Measurements from ENCODE around the gene COL8A1. TPM values are rescaled to one million over a fixed set of nuclear protein-coding genes. Genes with fewer than 3 reads are reported as not detected.
"Not testable (repeated sequence)": the region's sequence is repeated elsewhere in the genome, so short reads cannot be mapped to it uniquely, and the experiment has no call there.

Gene COL8A1
- polyA plus RNA-seq, 1 donor: 6.6 TPM

DNA sequence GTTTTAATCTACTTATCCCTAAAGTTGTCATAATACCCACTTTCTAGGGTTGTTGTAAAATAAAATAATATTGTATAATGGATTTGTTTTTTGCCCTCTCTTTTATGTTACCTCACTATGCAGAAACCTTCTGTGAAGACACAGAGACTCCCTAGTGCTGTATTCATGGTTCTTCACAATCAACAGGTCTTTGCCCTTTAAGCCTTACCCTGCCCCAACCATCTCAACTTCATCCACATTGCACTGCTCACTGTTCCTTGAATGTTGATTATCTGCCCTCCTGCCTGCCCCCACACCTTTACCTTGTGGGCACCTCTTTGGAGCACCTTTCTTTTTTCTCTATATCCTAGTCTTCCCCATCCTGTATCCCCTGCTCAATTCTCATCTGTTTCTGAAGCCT lies 200.4 kb downstream of the COL8A1 start:
- Histone ChIP-seq H3K27me3 (ENCODE audit: control insufficient read depth, insufficient read depth, low read length) (no peaks in the 10 kb centered on the region), H3K36me3 (ENCODE audit: control insufficient read depth, insufficient read depth, low read length) (no peaks in the 10 kb centered on the region), H3K27ac (ENCODE audit: low read length) (no peak overlapping the region), H3K4me3 (ENCODE audit: low read length) (no peak overlapping the region), H3K9me3 (ENCODE audit: control insufficient read depth, low read depth, low read length) (no peaks in the 10 kb centered on the region), H3K4me1 (ENCODE audit: control insufficient read depth, insufficient read depth, low read length) (peaks cover 5% of the 10 kb centered on the region)
- no peak for DNase-seq

DNA sequence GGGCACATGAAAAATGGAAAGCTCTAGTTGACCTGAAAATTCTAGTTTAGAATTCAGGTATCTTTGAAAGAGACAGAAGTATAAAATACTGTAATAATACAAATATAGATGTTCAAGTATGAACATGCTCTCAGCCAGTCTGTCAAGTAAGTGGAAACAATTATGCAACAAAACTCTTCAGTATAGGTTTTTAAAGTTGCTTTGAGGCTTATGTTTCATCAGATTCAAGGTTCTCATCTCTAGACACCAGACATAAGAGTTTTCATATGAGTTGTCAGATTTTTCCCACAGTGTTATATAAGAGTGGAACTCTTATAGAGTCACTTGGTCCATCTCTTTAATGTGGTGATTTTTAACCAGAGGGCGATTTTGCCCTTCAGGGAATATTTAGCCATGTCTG lies 201.2 kb downstream of the COL8A1 start:
- Histone ChIP-seq H3K9me3 (ENCODE audit: control insufficient read depth, low read depth, low read length) (no peaks in the 10 kb centered on the region), H3K4me3 (ENCODE audit: low read length) (no peak overlapping the region), H3K4me1 (ENCODE audit: control insufficient read depth, insufficient read depth, low read length) (peaks cover 5% of the 10 kb centered on the region), H3K27me3 (ENCODE audit: control insufficient read depth, insufficient read depth, low read length) (no peaks in the 10 kb centered on the region), H3K27ac (ENCODE audit: low read length) (no peak overlapping the region), H3K36me3 (ENCODE audit: control insufficient read depth, insufficient read depth, low read length) (no peaks in the 10 kb centered on the region)
- DNase-seq: no peak
- WGBS (ENCODE audit: insufficient coverage, low lambda C conversion rate): 80% methylated on average over 1 of the region's 1 CpG

DNA sequence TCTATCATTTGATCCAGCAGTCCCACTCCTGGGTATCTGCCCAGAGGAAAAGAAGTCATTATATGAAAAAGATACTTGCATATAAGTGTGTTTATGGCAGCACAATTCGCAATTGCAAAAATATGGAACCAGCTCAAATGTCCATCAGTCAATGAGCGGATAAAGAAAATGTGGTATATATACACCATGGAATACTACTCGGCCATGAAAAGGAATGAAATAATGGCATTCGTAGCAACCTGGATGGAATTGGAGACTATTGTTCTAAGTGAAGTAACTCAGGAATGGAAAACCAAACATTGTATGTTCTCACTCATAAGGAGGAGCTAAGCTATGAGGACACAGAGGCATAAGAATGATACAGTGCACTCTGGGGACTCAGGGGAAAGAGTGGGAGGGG lies 203.6 kb downstream of the COL8A1 start:
- not testable (repeated sequence) for DNase-seq; H3K4me3 ChIP-seq (ENCODE audit: low read length); H3K36me3 ChIP-seq (ENCODE audit: control insufficient read depth, insufficient read depth, low read length); H3K9me3 ChIP-seq (ENCODE audit: control insufficient read depth, low read depth, low read length); H3K4me1 ChIP-seq (ENCODE audit: control insufficient read depth, insufficient read depth, low read length); H3K27ac ChIP-seq (ENCODE audit: low read length); H3K27me3 ChIP-seq (ENCODE audit: control insufficient read depth, insufficient read depth, low read length)
- 100% methylated on average over 2 of the region's 4 CpGs for whole genome bisulfite sequencing (ENCODE audit: insufficient coverage, low lambda C conversion rate)

DNA sequence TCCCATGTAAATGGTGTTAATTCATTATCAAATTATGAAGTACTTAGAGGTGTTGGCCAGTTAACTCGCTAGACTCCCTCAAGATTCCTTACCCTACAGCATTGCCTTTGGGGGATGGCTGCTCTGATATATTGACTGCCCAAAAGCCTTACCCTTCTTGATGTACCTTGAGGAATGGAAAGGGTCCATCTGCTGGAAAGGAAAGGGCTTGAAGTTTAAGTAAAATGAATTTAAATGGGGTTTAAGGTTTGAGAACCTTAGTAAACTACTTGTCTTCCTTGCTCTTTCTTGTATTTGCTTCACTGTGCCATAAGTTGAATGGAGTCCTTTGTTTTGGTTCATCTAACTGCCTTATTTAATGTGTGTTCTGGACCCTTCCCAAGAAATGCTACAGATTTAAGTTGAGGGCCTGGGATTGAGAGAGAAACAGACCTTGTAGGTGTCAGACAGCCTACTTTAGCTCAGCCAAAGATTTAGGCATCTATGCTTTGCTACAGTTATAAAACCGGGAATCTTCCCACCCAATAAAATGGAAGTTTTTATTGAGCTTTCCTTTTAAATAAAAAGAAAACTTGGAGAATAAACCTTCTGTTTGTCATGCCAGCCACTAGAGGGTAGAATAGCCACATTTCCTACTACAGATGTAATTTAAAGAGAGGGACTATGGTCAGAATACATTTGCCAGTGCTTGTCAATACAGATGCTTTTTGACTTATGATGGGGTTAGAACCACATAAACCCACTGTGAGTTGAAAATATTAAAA lies 204.6 kb downstream of the COL8A1 start:
- H3K27me3 ChIP-seq (ENCODE audit: control insufficient read depth, insufficient read depth, low read length): no peaks in the 10 kb centered on the region
- no peaks in the 10 kb centered on the region for H3K36me3 ChIP-seq (ENCODE audit: control insufficient read depth, insufficient read depth, low read length)
- H3K27ac ChIP-seq (ENCODE audit: low read length): no peak overlapping the region
- peak; percentile 11 to 47 for DNase-seq
- peaks cover 3% of the 10 kb centered on the region for H3K4me1 ChIP-seq (ENCODE audit: control insufficient read depth, insufficient read depth, low read length)
- no peak overlapping the region for H3K4me3 ChIP-seq (ENCODE audit: low read length)
- H3K9me3 ChIP-seq (ENCODE audit: control insufficient read depth, low read depth, low read length): no peaks in the 10 kb centered on the region
- WGBS (ENCODE audit: insufficient coverage, low lambda C conversion rate): 0% methylated on average over 1 of the region's 2 CpGs

DNA sequence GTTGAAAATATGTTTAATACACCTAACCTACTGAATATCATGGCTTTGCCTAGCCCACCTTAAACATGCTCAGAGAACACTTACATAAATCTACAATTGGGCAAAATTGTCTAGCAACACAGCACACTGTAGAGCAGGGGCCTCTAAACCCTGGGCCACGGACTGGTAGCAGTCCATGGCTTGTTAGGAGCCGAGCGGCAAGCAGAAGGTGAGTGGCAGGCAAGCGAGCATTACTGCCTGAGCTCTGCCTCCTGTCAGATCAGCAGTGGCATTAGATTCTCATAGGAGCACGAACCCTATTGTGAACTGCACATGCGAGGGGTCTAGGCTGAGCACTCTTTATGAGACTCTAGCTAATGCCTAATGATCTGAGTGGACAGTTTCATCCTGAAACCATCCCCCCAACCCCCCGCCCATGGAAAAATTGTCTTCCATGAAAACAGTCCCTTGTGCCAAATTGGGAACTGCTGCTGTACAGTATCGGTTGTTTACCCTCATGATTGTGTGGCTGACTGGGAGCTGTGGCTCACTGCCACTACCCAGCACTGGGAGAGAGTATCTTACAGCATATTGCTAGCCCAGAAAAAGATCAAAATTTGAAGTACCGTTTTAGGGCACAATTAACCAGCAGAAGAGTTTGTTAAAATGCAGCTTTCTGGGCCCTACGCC lies 205.3 kb downstream of the COL8A1 start:
- peak overlapping the region; percentile 26 for H3K27ac ChIP-seq (ENCODE audit: low read length)
- DNase-seq: no peak

DNA sequence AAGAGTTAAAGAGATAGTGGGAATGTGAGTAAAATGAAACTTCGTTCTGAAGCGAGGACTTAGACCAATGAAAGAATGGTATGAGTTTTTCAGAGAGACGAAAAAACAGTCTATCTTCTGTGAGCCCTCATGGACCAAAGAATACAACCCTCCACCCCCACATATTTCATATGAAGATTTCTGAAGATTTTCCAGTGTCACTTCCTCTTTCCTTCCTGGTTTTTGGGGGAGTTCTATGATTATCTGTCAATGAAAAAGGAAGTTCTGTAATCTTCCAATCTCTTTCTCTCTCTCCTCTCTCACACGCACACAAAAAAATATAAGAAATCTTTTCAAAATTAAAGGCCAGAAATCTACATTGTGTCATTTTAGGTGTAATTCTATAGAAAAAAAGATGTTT lies 206.9 kb downstream of the COL8A1 start:
- DNase-seq: no peak
- H3K27ac ChIP-seq (ENCODE audit: low read length): no peak overlapping the region
- no peak overlapping the region for H3K4me3 ChIP-seq (ENCODE audit: low read length)
- H3K36me3 ChIP-seq (ENCODE audit: control insufficient read depth, insufficient read depth, low read length): peaks cover 17% of the 10 kb centered on the region
- H3K4me1 ChIP-seq (ENCODE audit: control insufficient read depth, insufficient read depth, low read length): no peaks in the 10 kb centered on the region
- 80% methylated on average over 1 of the region's 4 CpGs for whole genome bisulfite sequencing (ENCODE audit: insufficient coverage, low lambda C conversion rate)
- no peaks in the 10 kb centered on the region for H3K9me3 ChIP-seq (ENCODE audit: control insufficient read depth, low read depth, low read length)
- H3K27me3 ChIP-seq (ENCODE audit: control insufficient read depth, insufficient read depth, low read length): no peaks in the 10 kb centered on the region

More for the DNA sequence above, 205.3 kb downstream of the COL8A1 start:
- no CpG with 5 or more reads among the region's 10 CpGs for WGBS (ENCODE audit: insufficient coverage, low lambda C conversion rate)
- Histone ChIP-seq H3K4me1 (ENCODE audit: control insufficient read depth, insufficient read depth, low read length) (no peaks in the 10 kb centered on the region), H3K9me3 (ENCODE audit: control insufficient read depth, low read depth, low read length) (no peaks in the 10 kb centered on the region), H3K27me3 (ENCODE audit: control insufficient read depth, insufficient read depth, low read length) (no peaks in the 10 kb centered on the region), H3K4me3 (ENCODE audit: low read length) (no peak overlapping the region), H3K36me3 (ENCODE audit: control insufficient read depth, insufficient read depth, low read length) (peaks cover 5% of the 10 kb centered on the region)

DNA sequence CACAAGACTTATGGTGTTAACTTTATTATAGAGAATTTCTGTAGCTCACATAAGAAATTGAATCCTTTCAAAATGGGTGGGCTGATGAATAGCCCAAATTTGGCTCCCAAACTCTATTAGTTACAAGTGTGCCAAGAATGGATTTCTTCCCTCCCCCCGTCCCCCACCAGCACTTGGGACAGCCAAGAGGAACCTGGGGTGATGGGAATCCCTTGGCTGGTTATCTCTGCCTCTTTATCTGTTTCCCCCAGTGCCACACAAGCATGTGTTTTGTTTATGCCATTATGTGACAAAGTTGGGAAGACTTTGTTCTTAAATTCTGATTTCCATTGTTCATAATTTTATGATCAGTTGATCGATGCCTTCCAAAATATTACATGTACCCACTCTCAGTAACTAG lies 207.6 kb downstream of the COL8A1 start:
- H3K9me3 ChIP-seq (ENCODE audit: control insufficient read depth, low read depth, low read length): no peaks in the 10 kb centered on the region
- H3K36me3 ChIP-seq (ENCODE audit: control insufficient read depth, insufficient read depth, low read length): peaks cover 21% of the 10 kb centered on the region
- no peaks in the 10 kb centered on the region for H3K27me3 ChIP-seq (ENCODE audit: control insufficient read depth, insufficient read depth, low read length)
- H3K27ac ChIP-seq (ENCODE audit: low read length): no peak overlapping the region
- no peak for DNase-seq
- no peak overlapping the region for H3K4me3 ChIP-seq (ENCODE audit: low read length)
- H3K4me1 ChIP-seq (ENCODE audit: control insufficient read depth, insufficient read depth, low read length): no peaks in the 10 kb centered on the region
- WGBS (ENCODE audit: insufficient coverage, low lambda C conversion rate): no CpG with 5 or more reads among the region's 2 CpGs

DNA sequence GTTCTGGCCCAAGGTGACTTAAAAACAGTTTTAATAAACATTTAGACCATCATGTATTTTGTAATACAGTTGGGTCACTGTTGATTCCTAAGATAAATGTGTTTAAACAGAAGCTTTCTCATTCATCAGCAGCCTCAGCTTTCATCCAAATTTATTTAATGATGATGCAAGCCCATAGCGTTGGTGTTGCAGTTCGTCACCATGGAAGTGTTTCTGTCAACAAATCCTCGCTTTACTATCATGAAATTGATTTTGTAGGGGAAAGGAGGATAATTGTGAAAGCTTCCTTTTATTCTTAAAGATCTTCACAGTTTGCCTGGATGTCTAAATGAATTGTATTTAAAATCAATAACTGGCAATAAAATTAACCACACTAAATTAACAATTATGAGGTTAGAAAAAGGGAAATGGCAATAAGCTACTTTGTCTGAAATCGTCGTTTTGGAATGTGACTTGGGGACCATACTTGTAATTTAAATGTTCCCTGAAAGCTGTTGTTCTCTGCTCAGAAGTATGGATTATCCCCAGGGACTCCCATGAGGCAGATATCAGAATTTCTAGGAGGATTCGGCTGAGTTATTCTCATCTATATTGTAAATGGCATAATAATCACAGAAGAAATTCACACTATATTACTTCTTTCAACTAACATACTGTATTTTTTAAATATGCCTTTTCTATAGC lies 208.2 kb downstream of the COL8A1 start:
- Histone ChIP-seq H3K36me3 (ENCODE audit: control insufficient read depth, insufficient read depth, low read length) (peaks cover 21% of the 10 kb centered on the region), H3K9me3 (ENCODE audit: control insufficient read depth, low read depth, low read length) (no peaks in the 10 kb centered on the region), H3K4me1 (ENCODE audit: control insufficient read depth, insufficient read depth, low read length) (no peaks in the 10 kb centered on the region), H3K4me3 (ENCODE audit: low read length) (no peak overlapping the region), H3K27me3 (ENCODE audit: control insufficient read depth, insufficient read depth, low read length) (no peaks in the 10 kb centered on the region), H3K27ac (ENCODE audit: low read length) (no peak overlapping the region)
- peak in 1 of 2 donors; percentile 56 for DNase-seq
- WGBS (ENCODE audit: insufficient coverage, low lambda C conversion rate): no CpG with 5 or more reads among the region's 6 CpGs

DNA sequence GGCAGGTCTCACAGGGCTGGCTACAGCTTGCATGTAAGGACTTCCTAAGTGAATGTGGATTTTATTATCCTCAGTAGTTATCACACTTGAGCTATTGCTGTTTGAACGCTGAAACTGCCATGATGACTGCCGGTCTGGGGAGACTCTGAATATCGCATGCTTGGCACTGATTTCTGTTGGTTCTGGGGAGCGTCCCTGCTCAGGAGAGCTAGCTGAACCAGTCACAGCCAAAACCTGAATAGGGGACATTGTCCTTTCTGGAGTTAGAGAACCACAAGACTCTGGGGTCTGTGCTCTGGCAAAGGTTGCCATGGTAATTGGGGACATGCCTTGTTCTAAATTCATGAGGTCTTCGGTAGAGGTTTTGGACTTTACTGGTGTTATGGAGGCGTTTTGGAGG lies 210.0 kb downstream of the COL8A1 start:
- no peaks in the 10 kb centered on the region for H3K9me3 ChIP-seq (ENCODE audit: control insufficient read depth, low read depth, low read length)
- H3K27ac ChIP-seq (ENCODE audit: low read length): no peak overlapping the region
- H3K36me3 ChIP-seq (ENCODE audit: control insufficient read depth, insufficient read depth, low read length): peaks cover 21% of the 10 kb centered on the region
- DNase-seq: no peak
- no peaks in the 10 kb centered on the region for H3K4me1 ChIP-seq (ENCODE audit: control insufficient read depth, insufficient read depth, low read length)
- WGBS (ENCODE audit: insufficient coverage, low lambda C conversion rate): no CpG with 5 or more reads among the region's 6 CpGs
- no peaks in the 10 kb centered on the region for H3K27me3 ChIP-seq (ENCODE audit: control insufficient read depth, insufficient read depth, low read length)
- no peak overlapping the region for H3K4me3 ChIP-seq (ENCODE audit: low read length)
